K562 (cell line): ENCODE data around the gene DHX57. TPM values are rescaled to one million over a fixed set of nuclear protein-coding genes. Genes with fewer than 3 reads are reported as not detected.

Experiments used
- ATAC-seq: fragments of 200-7000 bp; cut with Tn5 transposase; 3 replicates; pipeline ENCODE4 v1.9.1; 2020; ENCODE audit warnings: moderate library complexity
- BruUV-seq: library from RNA; stranded (reverse); fragments of 400-500 nt; replicated peaks from 2 replicates; lab custom pipeline; 2021; lab: Mats Ljungman, UMichigan
- CTCF ChIA-PET: fragments of 300-600 bp; formaldehyde crosslinking; extraction: SDS; loops from one replicate; lab custom pipeline; 2021; ENCODE audit warnings: low intra/inter-chr PET ratio; lab: Yijun Ruan, JAX
- POLR2A ChIA-PET: fragments of 300-600, 350-650 bp; sonication (Branson Sonifier 250); formaldehyde crosslinking; extraction: SDS; loops from one replicate; lab custom pipeline; 2021; ENCODE audit warnings: antibody characterized with exemption, inconsistent platforms; lab: Yijun Ruan, JAX
- DNase-seq, 4 experiments: peaks; one replicate each; pipeline versions ENCODE4 v3.0.0 to v3.0.0-alpha.2; 2011 to 2018; ENCODE audit warnings: low spot score in 3 of 4, mixed read lengths in 3 of 4; ENCODE audit errors: extremely low read depth in 1 of 4
- FAIRE-seq: peaks from 2 replicates; lab custom pipeline; 2011; peaks lifted over from hg19 to GRCh38; lab: Jason Lieb, UNC
- H2AFZ ChIP-seq: 2 replicates; pipeline ENCODE4 v1.6.0; 2011; ENCODE audit warnings: low read depth, low read length, control low read depth, inconsistent platforms
- H3K27ac ChIP-seq: fragments of 200-600 bp; 3 replicates; pipeline ENCODE4 v1.8.0; 2011; ENCODE audit warnings: low read depth, mild to moderate bottlenecking, control low read depth, inconsistent platforms, low read length, moderate library complexity, mixed read lengths; ENCODE audit errors: extremely low read depth
- H3K27me3 ChIP-seq, 2 experiments: fragments of 300-600 bp in 1 of 2; 2 replicates in 1 of 2; 3 replicates in 1 of 2; pipeline versions ENCODE4 v1.6.0 to v1.8.0; 2011; ENCODE audit warnings: inconsistent platforms in 2 of 2, low read length in 2 of 2, mild to moderate bottlenecking in 1 of 2, mixed read lengths in 1 of 2, moderate library complexity in 1 of 2; ENCODE audit not compliant: control insufficient read depth in 2 of 2, insufficient read depth in 2 of 2
- H3K36me3 ChIP-seq: fragments of 300-600 bp; 3 replicates; pipeline ENCODE4 v1.8.0; 2011; ENCODE audit warnings: mild to moderate bottlenecking, low read length, inconsistent platforms; ENCODE audit not compliant: control insufficient read depth, insufficient read depth
- H3K4me1 ChIP-seq, 2 experiments: fragments of 200-600 bp in 1 of 2; replicated peaks in 1 of 2; 2 replicates in 1 of 2; 3 replicates in 1 of 2; pipeline versions ENCODE4 v1.5.1 to v1.8.0; 2011; ENCODE audit warnings: inconsistent platforms in 2 of 2, low read length in 2 of 2, mild to moderate bottlenecking in 1 of 2, mixed read lengths in 1 of 2, moderate library complexity in 1 of 2; ENCODE audit not compliant: control insufficient read depth in 2 of 2, insufficient read depth in 2 of 2
- H3K4me2 ChIP-seq: 2 replicates; pipeline ENCODE4 v1.6.1; 2011; ENCODE audit warnings: low read length, control low read depth, inconsistent platforms, mixed read lengths; ENCODE audit not compliant: insufficient read depth
- H3K4me3 ChIP-seq: fragments of 200-600 bp; sonication (generic), shearing (Covaris generic); 2 replicates; pipeline ENCODE4 v1.5.1; 2016; ENCODE audit warnings: control low read depth, inconsistent platforms
- H3K79me2 ChIP-seq: fragments of 200-600 bp; 3 replicates; pipeline ENCODE4 v1.8.0; 2011; ENCODE audit warnings: low read length, inconsistent platforms; ENCODE audit not compliant: control insufficient read depth, insufficient read depth
- H3K9ac ChIP-seq, 2 experiments: 2 replicates each; pipeline versions ENCODE4 v1.6.0 to v1.6.1; 2011; ENCODE audit warnings: low read depth in 2 of 2, low read length in 2 of 2, control low read depth in 1 of 2, inconsistent platforms in 1 of 2, mild to moderate bottlenecking in 1 of 2, mixed read lengths in 1 of 2; ENCODE audit not compliant: insufficient read depth in 1 of 2
- H3K9me1 ChIP-seq: one replicate; pipeline ENCODE4 v1.6.0; 2011; ENCODE audit warnings: inconsistent platforms, mild to moderate bottlenecking, low read length, moderate library complexity; ENCODE audit not compliant: control insufficient read depth, insufficient read depth
- H3K9me3 ChIP-seq: replicated peaks from 2 replicates; pipeline ENCODE4 v1.5.1; 2011; ENCODE audit warnings: low read depth, low read length, inconsistent platforms; ENCODE audit not compliant: control insufficient read depth, insufficient read depth
- H4K20me1 ChIP-seq: replicated peaks from 2 replicates; pipeline ENCODE4 v1.6.1; 2011; ENCODE audit warnings: low read length, inconsistent platforms, mixed read lengths; ENCODE audit not compliant: control insufficient read depth, insufficient read depth
- CEBPG ChIP-seq, 3 experiments: fragments of 200-800 bp in 1 of 3; sonication (Bioruptor generic) in 1 of 3; sonication (generic) in 1 of 3; formaldehyde crosslinking in 1 of 3; IDR thresholded peaks in 2 of 3; conservative IDR thresholded peaks in 1 of 3; 2 replicates each; pipeline versions ENCODE4 v1.6.1 to v1.8.0; 2016 to 2022; ENCODE audit warnings: missing compliant biosample characterization in 2 of 3, missing genetic modification characterization in 2 of 3, mild to moderate bottlenecking in 1 of 3, missing genetic modification reagents in 1 of 3
- FOXJ2 ChIP-seq: fragments of 200-800 bp; sonication (Bioruptor generic); IDR thresholded peaks from 2 replicates; pipeline ENCODE4 v1.6.1; 2016; ENCODE audit warnings: missing genetic modification characterization, missing compliant biosample characterization
- KDM4B ChIP-seq, 2 experiments: fragments of 450-650 bp in 1 of 2; sonication (generic) in 1 of 2; IDR thresholded peaks; 2 replicates each; pipeline ENCODE4 v1.6.1; 2016 to 2017; ENCODE audit warnings: borderline replicate concordance in 2 of 2, antibody characterized with exemption in 1 of 2, low read depth in 1 of 2, mild to moderate bottlenecking in 1 of 2
- KDM5B ChIP-seq: fragments of 200-600 bp; sonication (generic); IDR thresholded peaks from 2 replicates; pipeline ENCODE4 v1.6.1; 2012; ENCODE audit warnings: low read depth, mild to moderate bottlenecking, moderate library complexity, low read length, control low read depth, inconsistent platforms; ENCODE audit not compliant: insufficient replicate concordance
- RBM17 ChIP-seq: fragments of 200-400 bp; formaldehyde crosslinking; IDR thresholded peaks from 2 replicates; pipeline ENCODE4 v1.6.1; 2017; ENCODE audit warnings: low read depth, mild to moderate bottlenecking, low read length, borderline replicate concordance
- SUPT5H ChIP-seq: fragments of 450-650 bp; IDR thresholded peaks from 2 replicates; pipeline ENCODE4 v1.6.1; 2016
- TBP ChIP-seq: optimal IDR thresholded peaks from 2 replicates; pipeline ENCODE3; 2011; ENCODE audit warnings: low read depth, low read length, improper control_type of control experiment
- ZNF444 ChIP-seq: fragments of 250-450 bp; sonication (Bioruptor Pico); IDR thresholded peaks from 2 replicates; pipeline ENCODE4 v1.4.0; 2020; ENCODE audit warnings: mild to moderate bottlenecking, moderate library complexity
- ZNF551 ChIP-seq: fragments of 250-450 bp; sonication (Bioruptor Pico); IDR thresholded peaks from 2 replicates; pipeline ENCODE4 v1.5.0; 2021; ENCODE audit warnings: mild to moderate bottlenecking, moderate library complexity
- ZNF785 ChIP-seq: fragments of 250-450 bp; sonication (Bioruptor Pico); IDR thresholded peaks from 2 replicates; pipeline ENCODE4 v1.4.0; 2020; ENCODE audit warnings: mild to moderate bottlenecking
- WGBS: fragments of 100-300 bp; shearing (Covaris generic); methylation state at CpG from one replicate; pipeline ENCODE4 v1.1.6; 2016; ENCODE audit warnings: low coverage, mixed read lengths; ENCODE audit not compliant: insufficient coverage; ENCODE audit errors: missing lambda C conversion rate; 5-methylcytosine and 5-hydroxymethylcytosine counted together
- in situ Hi-C: fragments of 300-500 bp; cut with MboI; formaldehyde crosslinking; loops from 4 replicates; pipeline ENCODE4 v1.15.0; 2018; ENCODE audit warnings: inconsistent platforms, mixed read lengths
- intact Hi-C: fragments of 100-400 bp; cut with micrococcal nuclease; formaldehyde crosslinking; loops from 2 replicates; pipeline ENCODE4 v1.14.2; 2022
- polyA plus RNA-seq, 8 experiments: library from polyadenylated mRNA; depleted of rRNA in 4 of 8; stranded (reverse) in 5 of 8; unstranded in 3 of 8; fragments of >200 nt; fragmentation: Nextera tagmentation in 2 of 8; fragmentation: Illumina TruSeq in 1 of 8; extraction: Ambion mirVana in 2 of 8; extraction: Trizol in 1 of 8; gene quantifications; 2 replicates each; pipeline versions ENCODE4 v1.2.1 to v1.2.3, GENCODE V29; 2011 to 2014; ENCODE audit warnings: inconsistent platforms in 1 of 8, missing spikeins in 1 of 8
- small RNA-seq: library from RNA; depleted of rRNA; stranded (forward); fragments of <200 nt; gene quantifications from one replicate; pipeline ENCODE3, GENCODE V24; 2014
- total RNA-seq, 7 experiments: library from RNA; depleted of rRNA in 6 of 7; stranded (reverse); fragments of >200 nt in 6 of 7; fragmentation: Illumina TruSeq in 2 of 7; extraction: Trizol in 2 of 7; gene quantifications; 2 replicates each; pipeline versions ENCODE4 v1.2.1 to v1.2.3, GENCODE V29; 2011 to 2021; ENCODE audit warnings: low replicate concordance in 1 of 7

The DHX57 gene
- total and polyA plus RNA-seq, 9 of the 15 experiments (the other 6 are each of a cell fraction or from before 2014, with no cell fraction given): 7.4 to 23.6 (median 17.9) TPM

DNA sequence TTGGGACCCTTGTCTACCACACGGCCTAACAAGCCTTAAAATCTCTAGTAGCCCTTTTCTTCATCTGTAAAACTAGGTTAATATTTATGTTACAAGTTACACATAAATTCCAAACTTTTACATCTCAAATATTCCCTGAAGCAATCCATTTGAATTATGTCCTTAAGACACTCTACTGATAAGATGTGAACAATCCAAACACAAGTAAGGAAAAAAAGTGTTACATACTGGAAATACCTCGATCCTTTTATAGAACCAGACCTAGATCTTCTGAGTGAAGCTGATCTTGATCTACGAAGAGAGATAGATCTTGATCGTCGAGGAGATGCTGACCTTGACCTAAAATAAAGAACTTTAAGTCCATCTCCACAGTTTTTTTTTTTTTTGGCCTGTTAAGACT is 127.9 kb downstream of the DHX57 start:
- no peak overlapping the region for H3K27ac ChIP-seq
- intact Hi-C loops (loop anchor here (10.0 kb wide), 1 partner anchor 477 kb away; no protein-coding TSS in a partner anchor), in situ Hi-C loops (loop anchor here (10.0 to 25.0 kb wide), 2 partner anchors 423 to 761 kb away; no protein-coding TSS in a partner anchor)
- no peak overlapping the region for H3K9ac ChIP-seq
- POLR2A ChIA-PET: interaction anchor here (0.6 to 2.1 kb wide), 14 partner anchors 12 to 381 kb away, joined by 3 to 11 read pairs (median 3); no protein-coding TSS in a partner anchor
- H3K4me1 ChIP-seq: peaks cover 0 to 29% of the 10 kb centered on the region in 2 experiments; a peak in 3 of 5 replicates
- H4K20me1 ChIP-seq: peaks cover 35% of the 10 kb centered on the region
- FAIRE-seq (no peak), ATAC-seq (no peak), DNase-seq (no peak)
- no peaks in the 10 kb centered on the region for H3K9me3 ChIP-seq
- TF ChIP-seq KDM4B (IDR thresholded peaks at IDR 0.05; ENCODE audit: borderline replicate concordance in 2 of 2, low read depth in 1 of 2): no peak
- TF ChIP-seq ZNF444 (CRISPR knock-in tag): no peak
- no peak for TF ChIP-seq FOXJ2 (tag)
- TF ChIP-seq ZNF785 (CRISPR knock-in tag): no peak
- no peak for TF ChIP-seq TBP
- TF ChIP-seq ZNF551: no peak
- TF ChIP-seq RBM17: no peak
- peak; percentile 23; the same call in 1 of the 2 replicates for TF ChIP-seq SUPT5H
- no peak for TF ChIP-seq CEBPG (CRISPR knock-in tag; IDR thresholded peaks at IDR 0.05)
- TF ChIP-seq CEBPG (tag; conservative IDR thresholded peaks at IDR 0.05 in 1 of 2, IDR thresholded peaks at IDR 0.05 in 1 of 2): no peak
- peak; percentile 30 for TF ChIP-seq KDM5B
- H3K36me3 ChIP-seq: peaks cover 75% of the 10 kb centered on the region
- no TSS peak for BruUV-seq
- H3K9me1 ChIP-seq: no peaks in the 10 kb centered on the region
- H2AFZ ChIP-seq: no peak overlapping the region
- peaks cover 71% of the 10 kb centered on the region for H3K79me2 ChIP-seq
- WGBS: 85% methylated on average over 5 of the region's 5 CpGs
- no peak overlapping the region for H3K4me3 ChIP-seq
- H3K4me2 ChIP-seq: no peak overlapping the region
- CTCF ChIA-PET: no interaction called here
- no peaks in the 10 kb centered on the region for H3K27me3 ChIP-seq

Small RNA genes within 50 kb of the gene (small RNA-seq; reads per million reads assigned to genes)
- gene RNU6-851P: not detected

Other genes starting within 250 kb of the DHX57 start
- 21.8 and 27.9 TPM in 2 replicates for gene GALM, start 209.8 kb downstream of the DHX57 start, total RNA-seq (2014; rRNA removed)
- 26.3 and 27.3 TPM in 2 replicates for gene GALM, start 209.8 kb downstream of the DHX57 start, total RNA-seq (2014; rRNA removed; fragmentation: Illumina TruSeq; extraction: Trizol)
- 22.1 and 23.9 TPM in 2 replicates for gene GALM, start 209.8 kb downstream of the DHX57 start, total RNA-seq (2015; rRNA removed; fragmentation: Illumina TruSeq; extraction: Trizol)
- 21.8 and 22.7 TPM in 2 replicates for gene GALM, start 209.8 kb downstream of the DHX57 start, total RNA-seq (2021)
- gene GALM, start 209.8 kb downstream of the DHX57 start, polyA plus RNA-seq (2011; rRNA removed): 36.8 and 43.6 TPM in 2 replicates
- gene GALM, start 209.8 kb downstream of the DHX57 start, polyA plus RNA-seq (2014; fragmentation: Illumina TruSeq; extraction: Trizol): 32.7 and 33.4 TPM in 2 replicates
- gene GALM, start 209.8 kb downstream of the DHX57 start, polyA plus RNA-seq (2014; fragmentation: Nextera tagmentation; extraction: Ambion mirVana): 10 to 100 TPM; 38.0 to 51.7 TPM
- 23.3 and 24.3 TPM in 2 replicates for gene GALM, start 209.8 kb downstream of the DHX57 start, polyA plus RNA-seq (2014; rRNA removed)
- gene SRSF7, start 124.6 kb downstream of the DHX57 start, total RNA-seq (2014; rRNA removed): 219 and 241 TPM in 2 replicates
- 336 and 371 TPM in 2 replicates for gene SRSF7, start 124.6 kb downstream of the DHX57 start, total RNA-seq (2014; rRNA removed; fragmentation: Illumina TruSeq; extraction: Trizol)
- 393 and 420 TPM in 2 replicates for gene SRSF7, start 124.6 kb downstream of the DHX57 start, total RNA-seq (2015; rRNA removed; fragmentation: Illumina TruSeq; extraction: Trizol)
- gene SRSF7, start 124.6 kb downstream of the DHX57 start, total RNA-seq (2021): 293 and 315 TPM in 2 replicates
- 519 and 726 TPM in 2 replicates for gene SRSF7, start 124.6 kb downstream of the DHX57 start, polyA plus RNA-seq (2011; rRNA removed)
- 316 and 323 TPM in 2 replicates for gene SRSF7, start 124.6 kb downstream of the DHX57 start, polyA plus RNA-seq (2014; fragmentation: Illumina TruSeq; extraction: Trizol)
- gene SRSF7, start 124.6 kb downstream of the DHX57 start, polyA plus RNA-seq (2014; fragmentation: Nextera tagmentation; extraction: Ambion mirVana): 100 to 1,000 TPM; 696 to 706 TPM
- 375 and 380 TPM in 2 replicates for gene SRSF7, start 124.6 kb downstream of the DHX57 start, polyA plus RNA-seq (2014; rRNA removed)
- gene GEMIN6, start 97.7 kb downstream of the DHX57 start, total RNA-seq (2014; rRNA removed): 12.3 and 18.3 TPM in 2 replicates
- 31.6 and 32.4 TPM in 2 replicates for gene GEMIN6, start 97.7 kb downstream of the DHX57 start, total RNA-seq (2014; rRNA removed; fragmentation: Illumina TruSeq; extraction: Trizol)
- gene GEMIN6, start 97.7 kb downstream of the DHX57 start, total RNA-seq (2015; rRNA removed; fragmentation: Illumina TruSeq; extraction: Trizol): 20.3 and 21.8 TPM in 2 replicates
- gene GEMIN6, start 97.7 kb downstream of the DHX57 start, total RNA-seq (2021): 15.9 and 19.3 TPM in 2 replicates
- gene GEMIN6, start 97.7 kb downstream of the DHX57 start, polyA plus RNA-seq (2011; rRNA removed): 18.0 and 28.4 TPM in 2 replicates
- 12.0 and 12.5 TPM in 2 replicates for gene GEMIN6, start 97.7 kb downstream of the DHX57 start, polyA plus RNA-seq (2014; fragmentation: Illumina TruSeq; extraction: Trizol)
- 10 to 100 TPM; 48.5 to 58.6 TPM for gene GEMIN6, start 97.7 kb downstream of the DHX57 start, polyA plus RNA-seq (2014; fragmentation: Nextera tagmentation; extraction: Ambion mirVana)
- 14.5 and 17.4 TPM in 2 replicates for gene GEMIN6, start 97.7 kb downstream of the DHX57 start, polyA plus RNA-seq (2014; rRNA removed)
- 10.4 and 10.8 TPM in 2 replicates for gene MORN2, start within 50 bp of the DHX57 start, total RNA-seq (2014; rRNA removed)
- gene MORN2, start within 50 bp of the DHX57 start, total RNA-seq (2014; rRNA removed; fragmentation: Illumina TruSeq; extraction: Trizol): 20.8 and 21.1 TPM in 2 replicates
- gene MORN2, start within 50 bp of the DHX57 start, total RNA-seq (2015; rRNA removed; fragmentation: Illumina TruSeq; extraction: Trizol): 16.9 and 23.6 TPM in 2 replicates
- gene MORN2, start within 50 bp of the DHX57 start, total RNA-seq (2021): 10.2 and 10.4 TPM in 2 replicates
- 11.9 and 18.5 TPM in 2 replicates for gene MORN2, start within 50 bp of the DHX57 start, polyA plus RNA-seq (2011; rRNA removed)
- 15.3 and 16.9 TPM in 2 replicates for gene MORN2, start within 50 bp of the DHX57 start, polyA plus RNA-seq (2014; fragmentation: Illumina TruSeq; extraction: Trizol)
- 10 to 100 TPM; 35.4 to 39.5 TPM for gene MORN2, start within 50 bp of the DHX57 start, polyA plus RNA-seq (2014; fragmentation: Nextera tagmentation; extraction: Ambion mirVana)
- 19.4 and 25.8 TPM in 2 replicates for gene MORN2, start within 50 bp of the DHX57 start, polyA plus RNA-seq (2014; rRNA removed)
- 0.04 TPM in 1 of 2 replicates, not detected in the other for gene ARHGEF33, start 13.9 kb upstream of the DHX57 start, total RNA-seq (2014; rRNA removed)
- not detected in 2 replicates for gene ARHGEF33, start 13.9 kb upstream of the DHX57 start, total RNA-seq (2014; rRNA removed; fragmentation: Illumina TruSeq; extraction: Trizol)
- gene ARHGEF33, start 13.9 kb upstream of the DHX57 start, total RNA-seq (2015; rRNA removed; fragmentation: Illumina TruSeq; extraction: Trizol): 0.04 TPM in 1 of 2 replicates, not detected in the other
- gene ARHGEF33, start 13.9 kb upstream of the DHX57 start, total RNA-seq (2021): 0.02 TPM in 1 of 2 replicates, not detected in the other
- gene ARHGEF33, start 13.9 kb upstream of the DHX57 start, polyA plus RNA-seq (2011; rRNA removed): 0.01 and 0.03 TPM in 2 replicates
- not detected in 2 replicates for gene ARHGEF33, start 13.9 kb upstream of the DHX57 start, polyA plus RNA-seq (2014; fragmentation: Illumina TruSeq; extraction: Trizol)
- under 1 TPM in 1 of 2 experiments, not detected in 1; 0.08 TPM for gene ARHGEF33, start 13.9 kb upstream of the DHX57 start, polyA plus RNA-seq (2014; fragmentation: Nextera tagmentation; extraction: Ambion mirVana)
- not detected in 2 replicates for gene ARHGEF33, start 13.9 kb upstream of the DHX57 start, polyA plus RNA-seq (2014; rRNA removed)
- gene SOS1, start 245.1 kb upstream of the DHX57 start, total RNA-seq (2014; rRNA removed): 6.3 and 7.6 TPM in 2 replicates
- 16.3 and 17.9 TPM in 2 replicates for gene SOS1, start 245.1 kb upstream of the DHX57 start, total RNA-seq (2014; rRNA removed; fragmentation: Illumina TruSeq; extraction: Trizol)
- 20.1 and 21.6 TPM in 2 replicates for gene SOS1, start 245.1 kb upstream of the DHX57 start, total RNA-seq (2015; rRNA removed; fragmentation: Illumina TruSeq; extraction: Trizol)
- gene SOS1, start 245.1 kb upstream of the DHX57 start, total RNA-seq (2021): 23.1 and 23.8 TPM in 2 replicates
- 27.1 and 27.9 TPM in 2 replicates for gene SOS1, start 245.1 kb upstream of the DHX57 start, polyA plus RNA-seq (2011; rRNA removed)
- 24.5 and 26.8 TPM in 2 replicates for gene SOS1, start 245.1 kb upstream of the DHX57 start, polyA plus RNA-seq (2014; fragmentation: Illumina TruSeq; extraction: Trizol)
- gene SOS1, start 245.1 kb upstream of the DHX57 start, polyA plus RNA-seq (2014; fragmentation: Nextera tagmentation; extraction: Ambion mirVana): 1 to 10 TPM; 2.5 to 4.0 TPM
- gene SOS1, start 245.1 kb upstream of the DHX57 start, polyA plus RNA-seq (2014; rRNA removed): 10.9 and 12.1 TPM in 2 replicates